Left lung (tissue), 10 donors: ENCODE data around the gene CABLES2. TPM values are rescaled to one million over a fixed set of nuclear protein-coding genes. Genes with fewer than 3 reads are reported as not detected.

Experiments used
- ATAC-seq: fragments of 200-7000 bp; cut with Tn5 transposase; one replicate; pipeline ENCODE4 v1.9.1; 2020; ENCODE audit warnings: moderate library complexity
- DNase-seq, 4 donors: peaks; one replicate each; pipeline ENCODE4 v3.0.0-alpha.2; 2013 to 2020
- H3K27ac ChIP-seq, 2 donors: fragments of 200-600 bp; sonication (generic) in 1 of 2; one replicate each; pipeline versions ENCODE4 v1.5.0 to v1.8.0; 2020 to 2021
- H3K27me3 ChIP-seq, 2 donors: fragments of 200-600 bp; sonication (generic) in 1 of 2; one replicate each; pipeline versions ENCODE4 v1.5.0 to v1.8.0; 2020 to 2021
- H3K36me3 ChIP-seq, 2 donors: fragments of 200-600 bp; sonication (generic) in 1 of 2; one replicate each; pipeline versions ENCODE4 v1.5.0 to v1.8.0; 2020 to 2021
- H3K4me1 ChIP-seq, 2 donors: fragments of 200-600 bp; one replicate each; pipeline ENCODE4 v1.8.0; 2021
- H3K4me3 ChIP-seq, 2 donors: fragments of 200-600 bp; sonication (generic) in 1 of 2; one replicate each; pipeline versions ENCODE4 v1.5.0 to v1.8.0; 2020 to 2021; ENCODE audit warnings: mild to moderate bottlenecking in 1 of 2
- H3K9me3 ChIP-seq, 2 donors: fragments of 200-600 bp; sonication (generic) in 1 of 2; one replicate each; pipeline versions ENCODE4 v1.5.0 to v1.8.0; 2020 to 2021
- intact Hi-C, 2 donors: fragments of 100-400 bp; cut with DNase I; formaldehyde crosslinking; loops; one replicate each; pipeline versions ENCODE4 v1.11.2 to v1.14.2; 2022
- polyA plus RNA-seq, 6 donors: library from polyadenylated mRNA; unstranded; fragments of 120-200 nt; gene quantifications; one replicate each; pipeline ENCODE4 v1.2.1, GENCODE V29; 2013; ENCODE audit not compliant: insufficient read length in 6 of 6
- total RNA-seq, 2 donors: library from RNA; stranded (reverse); fragmentation: NEBNext Ultra II Directional; extraction: Animal tissue kit (Norgen Biotek cat#: 25700); gene quantifications; one replicate each; pipeline ENCODE4 v1.2.1, GENCODE V29; 2021
- TF ChIP-seq, protein P1 (sequence below), 2 donors: fragments of 200-600 bp; sonication (generic) in 1 of 2; IDR thresholded peaks; one replicate each; pipeline versions ENCODE4 v1.5.0 to v1.8.0; 2021; ENCODE audit warnings: antibody characterized with exemption in 2 of 2
- donor health status: DM: no; HTN: yes; CAD: no.
- donor health status: DM: no; HTN: no; CAD: no.

Gene CABLES2
- total and polyA plus RNA-seq, 8 donors, result 4.1 to 16.7 (median 13.2) TPM

GRCh38 chr20:62452475-62453095, 45.5 kb upstream of the CABLES2 start:
- Histone ChIP-seq H3K4me1 (no peaks in the 10 kb centered on the region), H3K36me3 (no peaks in the 10 kb centered on the region), H3K27me3 (peaks cover 6 to 93% of the 10 kb centered on the region in 2 donors), H3K9me3 (no peaks in the 10 kb centered on the region), H3K4me3 (no peak overlapping the region), H3K27ac (no peak overlapping the region)
- TF ChIP-seq, protein P1, sequence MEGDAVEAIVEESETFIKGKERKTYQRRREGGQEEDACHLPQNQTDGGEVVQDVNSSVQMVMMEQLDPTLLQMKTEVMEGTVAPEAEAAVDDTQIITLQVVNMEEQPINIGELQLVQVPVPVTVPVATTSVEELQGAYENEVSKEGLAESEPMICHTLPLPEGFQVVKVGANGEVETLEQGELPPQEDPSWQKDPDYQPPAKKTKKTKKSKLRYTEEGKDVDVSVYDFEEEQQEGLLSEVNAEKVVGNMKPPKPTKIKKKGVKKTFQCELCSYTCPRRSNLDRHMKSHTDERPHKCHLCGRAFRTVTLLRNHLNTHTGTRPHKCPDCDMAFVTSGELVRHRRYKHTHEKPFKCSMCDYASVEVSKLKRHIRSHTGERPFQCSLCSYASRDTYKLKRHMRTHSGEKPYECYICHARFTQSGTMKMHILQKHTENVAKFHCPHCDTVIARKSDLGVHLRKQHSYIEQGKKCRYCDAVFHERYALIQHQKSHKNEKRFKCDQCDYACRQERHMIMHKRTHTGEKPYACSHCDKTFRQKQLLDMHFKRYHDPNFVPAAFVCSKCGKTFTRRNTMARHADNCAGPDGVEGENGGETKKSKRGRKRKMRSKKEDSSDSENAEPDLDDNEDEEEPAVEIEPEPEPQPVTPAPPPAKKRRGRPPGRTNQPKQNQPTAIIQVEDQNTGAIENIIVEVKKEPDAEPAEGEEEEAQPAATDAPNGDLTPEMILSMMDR (IDR thresholded peaks at IDR 0.05), result no peak
- DNase-seq, result no peak
- ATAC-seq, result no peak
- intact Hi-C loops, result no loop called here

DNA sequence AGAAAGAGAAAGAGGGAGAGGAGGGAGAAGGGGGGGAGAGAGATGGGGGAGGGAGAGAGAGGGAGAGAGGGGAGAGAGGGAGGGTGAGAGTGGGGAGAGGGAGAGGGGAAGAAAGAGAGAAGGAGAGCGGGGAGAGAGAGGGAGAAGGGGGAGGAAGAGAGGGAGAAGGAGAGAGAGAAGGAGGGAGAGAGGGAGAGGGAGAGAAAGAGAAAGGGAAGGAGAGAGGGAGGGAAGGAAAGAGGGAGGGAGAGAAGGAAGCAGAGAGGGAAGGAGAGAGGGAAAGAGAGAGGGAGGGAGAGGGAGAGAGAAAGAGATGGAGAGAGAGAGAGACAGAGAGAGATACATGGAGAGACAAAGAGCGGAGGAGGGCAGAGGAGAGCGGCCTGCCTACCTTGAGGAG, 44.9 kb upstream of the CABLES2 start:
- no peaks in the 10 kb centered on the region for H3K9me3 ChIP-seq
- ATAC-seq, result no peak
- intact Hi-C loops, result no loop called here
- H3K27ac ChIP-seq, result no peak overlapping the region
- TF ChIP-seq, protein P1 (IDR thresholded peaks at IDR 0.05), result no peak
- H3K4me3 ChIP-seq, result no peak overlapping the region
- peaks cover under 1 to 92% of the 10 kb centered on the region in 2 donors for H3K27me3 ChIP-seq
- H3K4me1 ChIP-seq, result no peaks in the 10 kb centered on the region
- DNase-seq, result no peak
- H3K36me3 ChIP-seq, result no peaks in the 10 kb centered on the region

DNA sequence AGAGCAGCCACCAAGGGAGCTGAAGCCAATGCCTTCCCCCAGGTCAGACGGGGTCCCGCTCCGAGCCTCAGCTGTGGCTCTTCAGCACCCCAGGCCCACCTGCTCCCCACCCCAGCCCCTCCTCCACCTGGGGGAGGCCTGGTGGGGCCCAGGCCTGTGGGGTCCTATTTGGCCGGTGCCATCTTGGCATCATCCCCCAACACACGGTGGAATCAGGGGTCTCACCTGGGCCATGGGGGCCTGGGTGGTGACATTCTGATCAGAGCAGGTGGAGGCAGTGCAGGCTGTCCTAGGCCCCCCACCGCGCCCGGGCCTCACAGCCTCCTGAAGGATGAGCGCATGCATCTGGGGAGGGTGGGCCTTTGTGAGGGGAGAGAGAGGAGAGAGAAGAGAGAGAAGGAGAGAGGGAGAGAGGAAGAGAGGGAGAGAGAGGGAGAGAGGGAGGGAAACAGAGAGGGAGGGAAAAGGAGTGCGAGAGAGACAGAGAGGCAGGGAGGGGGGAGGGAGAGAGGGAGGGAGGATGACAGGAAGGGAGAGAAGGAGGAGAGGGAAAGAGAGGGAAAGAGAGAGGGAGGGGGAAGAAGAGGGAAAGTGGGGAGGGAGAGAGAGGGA, 44.2 kb upstream of the CABLES2 start:
- Histone ChIP-seq H3K27me3 (peaks cover 0 to 91% of the 10 kb centered on the region in 2 donors), H3K4me3 (no peak overlapping the region), H3K9me3 (no peaks in the 10 kb centered on the region), H3K27ac (no peak overlapping the region), H3K36me3 (no peaks in the 10 kb centered on the region), H3K4me1 (no peaks in the 10 kb centered on the region)
- ATAC-seq (no peak), DNase-seq (no peak)
- intact Hi-C loops, result no loop called here
- TF ChIP-seq, protein P1 (IDR thresholded peaks at IDR 0.05), result no peak

- no peaks in the 10 kb centered on the region for H3K9me3 ChIP-seq
- DNase-seq, result peak in 1 of 4 donors; percentile 75
- H3K4me3 ChIP-seq, result no peak overlapping the region
- no peak overlapping the region for H3K27ac ChIP-seq
- H3K4me1 ChIP-seq, result no peaks in the 10 kb centered on the region
- peaks cover 0 to 84% of the 10 kb centered on the region in 2 donors for H3K27me3 ChIP-seq
- ATAC-seq, result no peak
- H3K36me3 ChIP-seq, result no peaks in the 10 kb centered on the region
- intact Hi-C loops, result no loop called here
- TF ChIP-seq, protein P1 (IDR thresholded peaks at IDR 0.05), result no peak
These were observed 43.0 kb upstream of the CABLES2 start for GRCh38 chr20:62449951-62450691.

- Histone ChIP-seq H3K27ac (no peak overlapping the region), H3K4me1 (no peaks in the 10 kb centered on the region), H3K27me3 (peaks cover 0 to 70% of the 10 kb centered on the region in 2 donors), H3K36me3 (no peaks in the 10 kb centered on the region), H3K4me3 (no peak overlapping the region), H3K9me3 (no peaks in the 10 kb centered on the region)
- TF ChIP-seq, protein P1 (IDR thresholded peaks at IDR 0.05), result no peak
- intact Hi-C loops, result no loop called here
- no peak for DNase-seq
- ATAC-seq, result no peak
These were observed 41.7 kb upstream of the CABLES2 start for GRCh38 chr20:62448788-62449187.
